ENCODE data around the gene KLF4.

DNA sequence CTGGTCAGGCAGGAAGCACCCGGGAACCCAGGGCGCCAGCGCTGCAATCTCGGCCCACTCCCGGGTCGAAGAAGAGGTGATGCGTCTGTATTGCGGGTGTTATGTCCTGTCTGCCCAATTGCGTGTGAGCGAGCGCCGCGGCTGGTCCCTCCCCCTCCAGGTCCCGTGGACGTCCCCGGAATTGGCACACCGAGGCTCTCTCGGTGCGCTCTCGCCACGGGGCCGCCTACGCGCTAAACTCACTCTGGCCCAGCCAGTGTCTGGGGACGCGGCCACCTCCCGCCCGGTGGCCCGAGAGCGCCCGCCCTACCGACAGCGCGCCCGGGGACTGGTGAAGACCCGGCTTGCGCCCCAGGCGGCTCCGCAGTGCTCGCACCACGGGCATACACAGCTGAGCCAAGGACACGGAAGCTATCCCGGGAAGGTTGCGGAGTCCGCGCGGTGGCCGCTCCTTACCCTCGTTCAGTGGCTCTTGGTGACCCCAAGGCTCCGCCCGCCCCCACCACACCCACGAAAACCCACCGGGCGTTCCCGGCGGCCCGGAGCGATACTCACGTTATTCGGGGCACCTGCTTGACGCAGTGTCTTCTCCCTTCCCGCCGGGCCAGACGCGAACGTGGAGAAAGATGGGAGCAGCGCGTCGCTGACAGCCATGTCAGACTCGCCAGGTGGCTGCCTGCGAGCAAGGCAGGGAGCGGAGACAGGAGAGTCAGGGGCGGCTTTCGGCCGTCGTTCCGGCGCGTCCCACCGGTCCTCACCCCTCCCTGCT, 1.0 kb downstream of the KLF4 start:
- TF ChIP-seq, protein P1, sequence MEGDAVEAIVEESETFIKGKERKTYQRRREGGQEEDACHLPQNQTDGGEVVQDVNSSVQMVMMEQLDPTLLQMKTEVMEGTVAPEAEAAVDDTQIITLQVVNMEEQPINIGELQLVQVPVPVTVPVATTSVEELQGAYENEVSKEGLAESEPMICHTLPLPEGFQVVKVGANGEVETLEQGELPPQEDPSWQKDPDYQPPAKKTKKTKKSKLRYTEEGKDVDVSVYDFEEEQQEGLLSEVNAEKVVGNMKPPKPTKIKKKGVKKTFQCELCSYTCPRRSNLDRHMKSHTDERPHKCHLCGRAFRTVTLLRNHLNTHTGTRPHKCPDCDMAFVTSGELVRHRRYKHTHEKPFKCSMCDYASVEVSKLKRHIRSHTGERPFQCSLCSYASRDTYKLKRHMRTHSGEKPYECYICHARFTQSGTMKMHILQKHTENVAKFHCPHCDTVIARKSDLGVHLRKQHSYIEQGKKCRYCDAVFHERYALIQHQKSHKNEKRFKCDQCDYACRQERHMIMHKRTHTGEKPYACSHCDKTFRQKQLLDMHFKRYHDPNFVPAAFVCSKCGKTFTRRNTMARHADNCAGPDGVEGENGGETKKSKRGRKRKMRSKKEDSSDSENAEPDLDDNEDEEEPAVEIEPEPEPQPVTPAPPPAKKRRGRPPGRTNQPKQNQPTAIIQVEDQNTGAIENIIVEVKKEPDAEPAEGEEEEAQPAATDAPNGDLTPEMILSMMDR (conservative IDR thresholded peaks at IDR 0.05; ENCODE audit: low read length) = no peak
- no peak for TF ChIP-seq EZH2phosphoT487 (IDR thresholded peaks at IDR 0.05; ENCODE audit: borderline replicate concordance)

All from Loucy (cell line).